ENCODE data around the gene FKBP7.
"Not testable (repeated sequence)": the region's sequence is repeated elsewhere in the genome, so short reads cannot be mapped to it uniquely, and the experiment has no call there.

Gene FKBP7

GRCh38 chr2:178484245-178485041 lies 6.0 kb upstream of the FKBP7 start:
- no peak for DNase-seq

GRCh38 chr2:178482437-178482836 lies 4.0 kb upstream of the FKBP7 start:
- no peak for DNase-seq

GRCh38 chr2:178480227-178481181 lies 2.1 kb upstream of the FKBP7 start, which contains the start of gene PLEKHA3:
Gene PLEKHA3, plus strand, starts transcription at chr2:178480457. Its CDS starts 413 bp downstream, at chr2:178480870.
- peak; percentile 54 for DNase-seq

- no peak for DNase-seq
These were observed 1.4 kb upstream of the FKBP7 start for GRCh38 chr2:178479758-178480226.

GRCh38 chr2:178479275-178479616 lies 846 bp upstream of the FKBP7 start:
- no peak for DNase-seq

- no peak for DNase-seq
These were observed 316 bp downstream of the FKBP7 start for GRCh38 chr2:178478130-178478438.

GRCh38 chr2:178477443-178478129 lies 814 bp downstream of the FKBP7 start:
- no peak for DNase-seq

GRCh38 chr2:178476477-178476876 lies 1.9 kb downstream of the FKBP7 start:
- no peak for DNase-seq

- no peak for DNase-seq
These were observed 3.8 kb downstream of the FKBP7 start for GRCh38 chr2:178474560-178474959.

- no peak for DNase-seq
These were observed 4.5 kb downstream of the FKBP7 start for GRCh38 chr2:178473931-178474330.

GRCh38 chr2:178473373-178473772 lies 5.0 kb downstream of the FKBP7 start:
- no peak for DNase-seq

- DNase-seq, result not testable (repeated sequence)
These were observed 7.1 kb downstream of the FKBP7 start for GRCh38 chr2:178471313-178471712.

GRCh38 chr2:178469219-178469849 lies 9.1 kb downstream of the FKBP7 start:
- no peak for DNase-seq

GRCh38 chr2:178457390-178457886 lies 21.0 kb downstream of the FKBP7 start:
- DNase-seq, result no peak

- DNase-seq, result no peak
These were observed 22.5 kb downstream of the FKBP7 start for GRCh38 chr2:178455947-178456346.

GRCh38 chr2:178452870-178453269 lies 25.5 kb downstream of the FKBP7 start:
- no peak for DNase-seq

- no peak for DNase-seq
These were observed 26.1 kb downstream of the FKBP7 start for GRCh38 chr2:178452334-178452733.

GRCh38 chr2:178450774-178451525 lies 27.4 kb downstream of the FKBP7 start, which contains the start of the genes PJVK and PRKRA:
Gene PJVK, plus strand, starts transcription at chr2:178451378. Its CDS starts 2,032 bp downstream, at chr2:178453410.
Gene PRKRA, minus strand, starts transcription at chr2:178451175. Its CDS starts 145 bp downstream, at chr2:178451030.
- peak; percentile 93 for DNase-seq

GRCh38 chr2:178450524-178450773 lies 28.0 kb downstream of the FKBP7 start:
- DNase-seq, result no peak

- no peak for DNase-seq
These were observed 28.5 kb downstream of the FKBP7 start for GRCh38 chr2:178449700-178450523.
